ENCODE results near the gene KLHL13. TPM values are rescaled to one million over a fixed set of nuclear protein-coding genes. Genes with fewer than 3 reads are reported as not detected.

Gene KLHL13
- total RNA-seq, 1 donor from 2014 or later: 46.9 TPM

DNA sequence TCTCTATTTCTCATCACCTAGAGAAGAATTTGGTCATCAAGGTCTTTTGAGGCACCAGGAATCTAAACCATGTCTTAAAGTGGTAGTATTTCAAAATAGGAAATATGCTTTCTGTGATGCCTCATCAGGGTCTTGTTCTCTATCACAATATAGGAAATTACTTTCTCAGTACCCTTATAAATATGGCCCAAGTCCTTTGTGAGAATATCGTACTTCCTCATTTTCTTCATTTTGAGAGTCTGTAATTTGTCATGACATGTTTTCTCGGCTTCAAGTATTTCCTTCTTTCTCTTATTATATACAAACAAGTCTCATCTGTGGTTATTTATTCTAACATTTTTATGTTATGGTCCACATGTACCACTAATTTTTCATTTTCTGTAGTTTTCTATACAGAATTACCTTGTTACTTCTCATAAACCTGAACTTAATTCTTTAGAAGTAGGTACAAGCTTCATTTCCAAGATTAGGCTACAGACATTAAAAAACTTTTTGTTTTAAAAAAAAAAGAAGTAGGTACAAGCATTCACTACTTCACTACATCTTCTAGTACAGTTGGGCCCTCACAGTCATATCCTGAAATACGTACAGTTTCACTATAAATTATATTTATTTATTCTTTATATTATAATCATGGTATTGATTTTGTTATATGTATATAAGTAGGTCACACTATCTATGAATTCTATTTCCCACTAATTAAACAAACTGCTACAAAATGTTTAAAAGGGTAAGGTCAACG, 54.4 kb downstream of the KLHL13 start:
- Mint-ChIP-seq H3K4me1 (ENCODE audit: low read depth, unreplicated experiment) (peaks cover 2% of the 10 kb centered on the region), H3K36me3 (ENCODE audit: unreplicated experiment) (no peaks in the 10 kb centered on the region), H3K4me3 (ENCODE audit: unreplicated experiment) (no peak overlapping the region), H3K27ac (ENCODE audit: unreplicated experiment) (no peak overlapping the region), H3K27me3 (ENCODE audit: unreplicated experiment) (no peaks in the 10 kb centered on the region), H3K9me3 (ENCODE audit: unreplicated experiment) (no peaks in the 10 kb centered on the region)
- TF ChIP-seq, protein P1, sequence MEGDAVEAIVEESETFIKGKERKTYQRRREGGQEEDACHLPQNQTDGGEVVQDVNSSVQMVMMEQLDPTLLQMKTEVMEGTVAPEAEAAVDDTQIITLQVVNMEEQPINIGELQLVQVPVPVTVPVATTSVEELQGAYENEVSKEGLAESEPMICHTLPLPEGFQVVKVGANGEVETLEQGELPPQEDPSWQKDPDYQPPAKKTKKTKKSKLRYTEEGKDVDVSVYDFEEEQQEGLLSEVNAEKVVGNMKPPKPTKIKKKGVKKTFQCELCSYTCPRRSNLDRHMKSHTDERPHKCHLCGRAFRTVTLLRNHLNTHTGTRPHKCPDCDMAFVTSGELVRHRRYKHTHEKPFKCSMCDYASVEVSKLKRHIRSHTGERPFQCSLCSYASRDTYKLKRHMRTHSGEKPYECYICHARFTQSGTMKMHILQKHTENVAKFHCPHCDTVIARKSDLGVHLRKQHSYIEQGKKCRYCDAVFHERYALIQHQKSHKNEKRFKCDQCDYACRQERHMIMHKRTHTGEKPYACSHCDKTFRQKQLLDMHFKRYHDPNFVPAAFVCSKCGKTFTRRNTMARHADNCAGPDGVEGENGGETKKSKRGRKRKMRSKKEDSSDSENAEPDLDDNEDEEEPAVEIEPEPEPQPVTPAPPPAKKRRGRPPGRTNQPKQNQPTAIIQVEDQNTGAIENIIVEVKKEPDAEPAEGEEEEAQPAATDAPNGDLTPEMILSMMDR (IDR thresholded peaks at IDR 0.05; ENCODE audit: partially characterized antibody, unreplicated experiment): no peak
- DNase-seq: no peak

DNA sequence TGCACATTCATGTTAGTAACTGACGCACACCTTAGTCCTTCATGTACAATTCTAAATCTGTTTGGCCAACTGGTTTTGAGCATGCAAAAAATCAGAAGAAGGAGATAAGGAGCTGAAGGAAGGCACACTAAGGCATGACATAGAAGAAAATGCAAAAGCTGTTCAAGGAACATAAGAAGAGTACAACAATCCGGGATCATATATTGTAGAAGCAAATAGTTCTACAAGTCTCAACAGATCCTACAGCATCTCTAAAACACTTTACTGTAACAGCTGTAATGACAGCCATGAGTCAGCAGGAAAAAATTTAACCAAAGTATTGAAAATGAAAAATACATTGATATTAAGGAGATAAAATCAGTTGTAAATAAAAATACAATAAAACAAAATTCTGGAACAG, 57.7 kb downstream of the KLHL13 start:
- Mint-ChIP-seq H3K27ac (ENCODE audit: unreplicated experiment) (no peak overlapping the region), H3K27me3 (ENCODE audit: unreplicated experiment) (no peaks in the 10 kb centered on the region), H3K36me3 (ENCODE audit: unreplicated experiment) (no peaks in the 10 kb centered on the region), H3K4me3 (ENCODE audit: unreplicated experiment) (no peak overlapping the region), H3K4me1 (ENCODE audit: low read depth, unreplicated experiment) (peaks cover 2% of the 10 kb centered on the region), H3K9me3 (ENCODE audit: unreplicated experiment) (no peaks in the 10 kb centered on the region)
- DNase-seq: no peak
- TF ChIP-seq, protein P1 (IDR thresholded peaks at IDR 0.05; ENCODE audit: partially characterized antibody, unreplicated experiment): no peak

DNA sequence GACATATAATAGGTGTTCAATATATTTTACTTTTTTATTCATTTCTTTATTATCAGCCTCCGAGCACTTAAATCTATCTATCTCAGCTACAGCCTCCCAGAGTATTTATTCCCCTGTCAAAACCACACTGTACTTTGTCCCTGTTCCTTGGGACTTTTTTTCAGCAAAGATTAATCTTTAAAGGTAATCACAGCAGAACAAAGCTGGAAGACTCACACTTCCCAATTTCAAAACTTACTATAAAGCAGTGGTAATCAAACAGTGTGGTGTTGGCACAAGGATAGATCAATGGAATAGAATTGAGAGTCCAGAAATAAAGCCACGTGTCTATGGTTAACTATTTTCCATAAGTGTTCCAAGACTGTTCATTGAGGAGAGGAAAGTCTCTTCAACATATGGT, 59.7 kb downstream of the KLHL13 start:
- TF ChIP-seq, protein P1 (IDR thresholded peaks at IDR 0.05; ENCODE audit: partially characterized antibody, unreplicated experiment): no peak
- no peak overlapping the region for H3K4me3 Mint-ChIP-seq (ENCODE audit: unreplicated experiment)
- no peaks in the 10 kb centered on the region for H3K4me1 Mint-ChIP-seq (ENCODE audit: low read depth, unreplicated experiment)
- peaks cover 2% of the 10 kb centered on the region for H3K9me3 Mint-ChIP-seq (ENCODE audit: unreplicated experiment)
- no peak for DNase-seq
- H3K27me3 Mint-ChIP-seq (ENCODE audit: unreplicated experiment): no peaks in the 10 kb centered on the region
- no peaks in the 10 kb centered on the region for H3K36me3 Mint-ChIP-seq (ENCODE audit: unreplicated experiment)
- H3K27ac Mint-ChIP-seq (ENCODE audit: unreplicated experiment): no peak overlapping the region

DNA sequence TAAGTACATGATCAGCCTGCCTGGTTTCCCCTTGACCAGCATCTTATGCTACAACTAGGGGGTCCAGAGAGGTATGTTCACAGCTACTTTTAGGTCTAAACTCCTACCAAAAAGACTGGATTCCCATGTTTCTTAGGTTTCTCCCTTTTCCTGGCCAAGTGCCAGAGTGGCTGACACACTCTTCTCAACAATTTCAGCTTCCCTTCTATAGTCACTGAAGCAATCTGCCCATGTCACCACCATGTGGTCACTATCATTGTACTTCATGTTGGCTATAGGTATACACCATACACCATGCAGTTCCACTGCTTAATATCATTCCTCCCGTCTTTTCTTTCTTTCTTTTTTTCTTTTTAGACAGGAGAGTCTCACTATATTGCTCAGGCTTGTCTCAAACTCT, 66.9 kb downstream of the KLHL13 start:
- Mint-ChIP-seq H3K27me3 (ENCODE audit: unreplicated experiment) (no peaks in the 10 kb centered on the region), H3K9me3 (ENCODE audit: unreplicated experiment) (peaks cover 4% of the 10 kb centered on the region), H3K4me1 (ENCODE audit: low read depth, unreplicated experiment) (no peaks in the 10 kb centered on the region), H3K27ac (ENCODE audit: unreplicated experiment) (no peak overlapping the region), H3K4me3 (ENCODE audit: unreplicated experiment) (no peak overlapping the region), H3K36me3 (ENCODE audit: unreplicated experiment) (no peaks in the 10 kb centered on the region)
- no peak for DNase-seq
- TF ChIP-seq, protein P1 (IDR thresholded peaks at IDR 0.05; ENCODE audit: partially characterized antibody, unreplicated experiment): no peak

DNA sequence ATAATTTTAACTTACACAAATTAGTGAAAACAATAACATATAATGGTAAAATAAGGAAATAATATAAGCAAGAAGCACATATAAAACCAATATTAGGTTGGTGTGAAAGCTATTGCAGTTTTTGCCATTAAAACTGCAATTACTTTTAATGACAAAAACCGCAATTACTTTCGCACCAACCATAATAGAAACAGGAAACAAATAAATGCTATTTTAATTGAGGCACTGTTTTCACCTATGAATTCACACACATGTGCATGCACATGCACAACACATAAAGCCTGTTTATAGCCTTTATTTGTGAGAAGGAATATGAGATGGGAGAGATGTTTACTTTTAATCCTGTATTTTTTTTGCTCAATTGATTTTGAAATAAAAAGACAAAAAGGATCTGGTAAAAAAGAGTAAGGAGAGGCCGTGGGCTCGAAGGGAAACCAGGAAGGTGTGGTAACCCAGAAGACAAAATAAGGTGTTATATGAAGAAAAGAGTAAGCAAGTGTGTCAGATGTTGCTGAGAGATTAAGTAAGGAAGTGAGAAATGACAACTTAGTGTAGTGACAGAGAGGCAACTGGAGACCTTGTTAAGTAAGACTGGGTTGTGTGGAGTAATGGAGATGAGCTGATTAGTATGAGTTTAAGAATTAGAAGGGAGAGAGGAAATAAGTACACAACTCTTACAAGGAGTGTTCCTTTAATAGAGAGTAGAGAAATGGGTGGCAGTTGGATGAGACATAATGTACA, 69.0 kb downstream of the KLHL13 start:
- TF ChIP-seq, protein P1 (IDR thresholded peaks at IDR 0.05; ENCODE audit: partially characterized antibody, unreplicated experiment): no peak
- Mint-ChIP-seq H3K27me3 (ENCODE audit: unreplicated experiment) (no peaks in the 10 kb centered on the region), H3K27ac (ENCODE audit: unreplicated experiment) (no peak overlapping the region), H3K9me3 (ENCODE audit: unreplicated experiment) (peaks cover 3% of the 10 kb centered on the region), H3K4me1 (ENCODE audit: low read depth, unreplicated experiment) (no peaks in the 10 kb centered on the region), H3K36me3 (ENCODE audit: unreplicated experiment) (no peaks in the 10 kb centered on the region), H3K4me3 (ENCODE audit: unreplicated experiment) (no peak overlapping the region)
- DNase-seq: no peak

Data from glutamatergic neuron (in vitro differentiated cells).